Upper lobe of left lung (tissue), 4 donors: ENCODE data around the gene BABAM2.

Experiments used
- EP300 ChIP-seq, 4 donors: sonication (generic); formaldehyde crosslinking; IDR thresholded peaks; one replicate each; pipeline ENCODE4 v1.5.1; 2017; ENCODE audit warnings: antibody characterized with exemption in 4 of 4, control low read depth in 2 of 4
- POLR2A ChIP-seq, 4 donors: fragments of 450-650 bp; IDR thresholded peaks; one replicate each; pipeline ENCODE4 v1.5.1; 2016 to 2017; ENCODE audit warnings: antibody characterized with exemption in 4 of 4, mild to moderate bottlenecking in 2 of 4
- POLR2AphosphoS5 ChIP-seq, 2 donors: sonication (generic); formaldehyde crosslinking; IDR thresholded peaks; one replicate each; pipeline ENCODE4 v1.5.1; 2017; ENCODE audit warnings: antibody characterized with exemption in 2 of 2
- TF ChIP-seq, protein P1 (sequence below), 6 experiments: fragments of 450-650 bp in 4 of 6; fragments of 200-600 bp in 2 of 6; sonication (generic) in 2 of 6; IDR thresholded peaks; one replicate each; pipeline ENCODE4 v1.5.1; 2016 to 2019; ENCODE audit warnings: antibody characterized with exemption in 6 of 6

DNA sequence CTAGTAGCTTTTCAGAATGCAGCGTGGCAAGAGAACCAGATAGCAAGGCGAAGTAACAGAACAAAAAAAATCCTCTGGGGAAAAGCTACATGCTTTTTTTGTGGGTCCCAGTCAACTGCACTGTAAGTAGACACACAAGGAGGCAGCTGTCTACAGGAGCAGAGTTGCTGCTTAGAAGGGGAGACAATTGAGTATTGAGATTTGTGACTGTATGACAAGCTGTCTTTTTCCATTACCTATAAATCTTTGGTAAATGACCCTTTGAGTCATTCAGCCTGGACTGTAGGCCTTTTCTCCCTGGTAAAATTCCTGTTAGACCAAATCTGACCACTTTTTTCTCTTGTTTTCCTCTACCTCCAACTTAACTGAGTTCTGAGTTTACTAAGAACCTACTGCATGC is 358.0 kb downstream of the BABAM2 start:
- TF ChIP-seq POLR2A (IDR thresholded peaks at IDR 0.05) = no peak
- TF ChIP-seq, protein P1, sequence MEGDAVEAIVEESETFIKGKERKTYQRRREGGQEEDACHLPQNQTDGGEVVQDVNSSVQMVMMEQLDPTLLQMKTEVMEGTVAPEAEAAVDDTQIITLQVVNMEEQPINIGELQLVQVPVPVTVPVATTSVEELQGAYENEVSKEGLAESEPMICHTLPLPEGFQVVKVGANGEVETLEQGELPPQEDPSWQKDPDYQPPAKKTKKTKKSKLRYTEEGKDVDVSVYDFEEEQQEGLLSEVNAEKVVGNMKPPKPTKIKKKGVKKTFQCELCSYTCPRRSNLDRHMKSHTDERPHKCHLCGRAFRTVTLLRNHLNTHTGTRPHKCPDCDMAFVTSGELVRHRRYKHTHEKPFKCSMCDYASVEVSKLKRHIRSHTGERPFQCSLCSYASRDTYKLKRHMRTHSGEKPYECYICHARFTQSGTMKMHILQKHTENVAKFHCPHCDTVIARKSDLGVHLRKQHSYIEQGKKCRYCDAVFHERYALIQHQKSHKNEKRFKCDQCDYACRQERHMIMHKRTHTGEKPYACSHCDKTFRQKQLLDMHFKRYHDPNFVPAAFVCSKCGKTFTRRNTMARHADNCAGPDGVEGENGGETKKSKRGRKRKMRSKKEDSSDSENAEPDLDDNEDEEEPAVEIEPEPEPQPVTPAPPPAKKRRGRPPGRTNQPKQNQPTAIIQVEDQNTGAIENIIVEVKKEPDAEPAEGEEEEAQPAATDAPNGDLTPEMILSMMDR (IDR thresholded peaks at IDR 0.05) = no peak
- TF ChIP-seq POLR2AphosphoS5 (IDR thresholded peaks at IDR 0.05) = no peak
- TF ChIP-seq EP300 (IDR thresholded peaks at IDR 0.05) = no peak
